Neural progenitor cell (in vitro differentiated cells): Measurements from ENCODE around the gene ESRRA. TPM values are rescaled to one million over a fixed set of nuclear protein-coding genes. Genes with fewer than 3 reads are reported as not detected.

Source experiments
- DNase-seq: peaks from one replicate; pipeline ENCODE4 v3.0.0-alpha.2; 2016; ENCODE audit warnings: low spot score
- H2AFZ ChIP-seq: fragments of 200-600 bp; sonication (generic); replicated peaks from 2 replicates; pipeline ENCODE4 v1.6.1; 2016; ENCODE audit warnings: antibody characterized with exemption
- H3F3A ChIP-seq: fragments of 200-600 bp; sonication (generic); 2 replicates; pipeline ENCODE4 v1.6.1; 2016; ENCODE audit warnings: antibody characterized with exemption, low read depth
- H3K27ac ChIP-seq: fragments of 200-600 bp; sonication (generic); 2 replicates; pipeline ENCODE4 v1.5.1; 2016; ENCODE audit warnings: mild to moderate bottlenecking
- H3K27me3 ChIP-seq: fragments of 200-600 bp; sonication (generic); 2 replicates; pipeline ENCODE4 v1.6.1; 2016; ENCODE audit warnings: mild to moderate bottlenecking, moderate library complexity
- H3K36me3 ChIP-seq: fragments of 200-600 bp; sonication (generic); 2 replicates; pipeline ENCODE4 v1.5.1; 2016
- H3K4me1 ChIP-seq: fragments of 200-600 bp; sonication (generic); 2 replicates; pipeline ENCODE4 v1.6.1; 2016; ENCODE audit warnings: mixed run types
- H3K4me2 ChIP-seq: fragments of 200-600 bp; sonication (generic); 2 replicates; pipeline ENCODE4 v1.6.1; 2016
- H3K4me3 ChIP-seq: fragments of 200-600 bp; sonication (generic); 2 replicates; pipeline ENCODE4 v1.5.1; 2016
- H3K79me2 ChIP-seq: fragments of 200-600 bp; sonication (generic); 2 replicates; pipeline ENCODE4 v1.6.1; 2016; ENCODE audit warnings: low read depth
- H3K9ac ChIP-seq: fragments of 200-600 bp; sonication (generic); 2 replicates; pipeline ENCODE4 v1.6.1; 2016
- H3K9me3 ChIP-seq: fragments of 200-600 bp; sonication (generic); 2 replicates; pipeline ENCODE4 v1.5.1; 2016; ENCODE audit warnings: low read depth
- H4K20me1 ChIP-seq: fragments of 200-600 bp; sonication (generic); 2 replicates; pipeline ENCODE4 v1.6.1; 2016; ENCODE audit warnings: low read depth
- H3K27ac Mint-ChIP-seq: 3 replicates; pipeline ENCODE4 v1.8.0; 2021; ENCODE audit warnings: mixed read lengths
- H3K27me3 Mint-ChIP-seq: 2 replicates; pipeline ENCODE4 v1.8.0; 2022; ENCODE audit warnings: low read depth, mild to moderate bottlenecking, inconsistent platforms, moderate library complexity, mixed read lengths; ENCODE audit not compliant: insufficient read depth
- H3K36me3 Mint-ChIP-seq: 3 replicates; pipeline ENCODE4 v1.8.0; 2021; ENCODE audit warnings: mixed read lengths
- H3K4me1 Mint-ChIP-seq: 3 replicates; pipeline ENCODE4 v1.8.0; 2021; ENCODE audit warnings: mixed read lengths
- H3K4me3 Mint-ChIP-seq: 3 replicates; pipeline ENCODE4 v1.8.0; 2021; ENCODE audit warnings: mild to moderate bottlenecking, moderate library complexity, mixed read lengths
- H3K9me3 Mint-ChIP-seq: 3 replicates; pipeline ENCODE4 v1.8.0; 2020; ENCODE audit warnings: mixed read lengths
- CTCF ChIP-seq: fragments of 200-600 bp; sonication (generic); IDR thresholded peaks from 2 replicates; pipeline ENCODE4 v1.5.1; 2017; ENCODE audit warnings: antibody characterized with exemption, mild to moderate bottlenecking
- EZH2 ChIP-seq: fragments of 200-600 bp; sonication (generic); IDR thresholded peaks from 2 replicates; pipeline ENCODE4 v1.6.1; 2017; ENCODE audit warnings: antibody characterized with exemption, mild to moderate bottlenecking, moderate library complexity
- EZH2phosphoT487 ChIP-seq: fragments of 200-600 bp; sonication (generic); IDR thresholded peaks from 2 replicates; pipeline ENCODE4 v1.6.1; 2017; ENCODE audit warnings: antibody characterized with exemption
- total RNA-seq: library from RNA; depleted of rRNA; stranded (reverse); fragments of >200 nt; gene quantifications from 2 replicates; pipeline ENCODE4 v1.2.3, GENCODE V29; 2015; ENCODE audit warnings: low replicate concordance

The ESRRA gene
- total RNA-seq, 1 donor from 2014 or later, result 5.5 TPM

DNA sequence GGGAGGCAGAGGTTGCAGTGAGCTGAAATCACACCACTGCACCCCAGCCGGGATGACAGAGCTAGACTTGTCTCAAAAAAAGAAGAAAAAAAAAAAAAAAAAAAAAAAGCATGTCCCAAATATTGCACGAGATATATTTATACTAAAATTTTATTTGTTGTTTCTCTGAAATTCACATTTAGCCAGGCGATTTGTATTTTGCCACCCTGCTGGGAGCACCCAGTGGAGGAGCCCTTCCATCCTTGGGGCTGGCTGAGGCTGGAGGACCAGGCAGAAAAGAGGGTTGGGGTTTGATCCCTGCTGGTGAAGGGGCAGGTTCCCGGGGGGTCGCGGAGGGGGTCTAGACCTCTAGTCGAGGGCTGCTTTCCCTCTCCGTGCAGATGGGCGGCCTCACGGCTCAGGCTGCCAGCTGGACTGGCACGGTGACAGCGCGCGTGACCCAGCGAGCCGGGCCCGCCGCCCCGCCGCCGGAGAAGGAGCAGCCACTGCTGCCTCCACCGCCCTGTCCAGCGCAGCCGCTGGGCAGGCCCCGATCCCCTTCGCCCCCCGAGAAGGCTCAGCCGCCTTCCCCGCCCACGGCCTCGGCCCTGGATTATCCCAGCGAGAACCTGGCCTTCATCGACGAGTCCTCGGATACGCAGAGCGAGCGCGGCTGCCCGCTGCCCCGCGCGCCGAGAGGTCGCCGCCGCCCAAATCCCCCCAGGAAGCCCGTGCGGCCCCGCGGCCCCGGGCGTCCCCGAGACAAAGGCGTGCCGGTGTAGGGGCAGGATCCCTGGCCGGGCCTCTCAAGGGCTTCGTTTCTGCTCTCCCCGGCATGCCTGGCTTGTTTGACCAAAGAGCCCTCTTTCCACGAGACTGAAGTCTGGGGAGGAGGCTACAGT, 6.1 kb upstream of the ESRRA start:
- no peak overlapping the region for H2AFZ ChIP-seq
- no peak overlapping the region for H3K27ac ChIP-seq
- Mint-ChIP-seq H3K4me1 (peaks cover 18% of the 10 kb centered on the region), H3K36me3 (no peaks in the 10 kb centered on the region), H3K9me3 (no peaks in the 10 kb centered on the region), H3K4me3 (peak overlapping the region; percentile 77), H3K27me3 (peaks cover 79% of the 10 kb centered on the region), H3K27ac (no peak overlapping the region)
- no peaks in the 10 kb centered on the region for H3K79me2 ChIP-seq
- H3F3A ChIP-seq, result peaks cover 29% of the 10 kb centered on the region
- TF ChIP-seq EZH2phosphoT487 (peak; percentile 93), EZH2 (peak; percentile 92), CTCF (no peak)
- no peaks in the 10 kb centered on the region for H3K9me3 ChIP-seq
- no peaks in the 10 kb centered on the region for H3K36me3 ChIP-seq
- no peak overlapping the region for H3K9ac ChIP-seq
- H3K4me1 ChIP-seq, result peaks cover 11% of the 10 kb centered on the region
- peak overlapping the region; percentile 78 for H3K4me2 ChIP-seq
- H3K27me3 ChIP-seq, result peaks cover 100% of the 10 kb centered on the region
- DNase-seq, result peak; percentile 57
- peak overlapping the region; percentile 40 for H3K4me3 ChIP-seq
- H4K20me1 ChIP-seq, result peaks cover 33% of the 10 kb centered on the region

DNA sequence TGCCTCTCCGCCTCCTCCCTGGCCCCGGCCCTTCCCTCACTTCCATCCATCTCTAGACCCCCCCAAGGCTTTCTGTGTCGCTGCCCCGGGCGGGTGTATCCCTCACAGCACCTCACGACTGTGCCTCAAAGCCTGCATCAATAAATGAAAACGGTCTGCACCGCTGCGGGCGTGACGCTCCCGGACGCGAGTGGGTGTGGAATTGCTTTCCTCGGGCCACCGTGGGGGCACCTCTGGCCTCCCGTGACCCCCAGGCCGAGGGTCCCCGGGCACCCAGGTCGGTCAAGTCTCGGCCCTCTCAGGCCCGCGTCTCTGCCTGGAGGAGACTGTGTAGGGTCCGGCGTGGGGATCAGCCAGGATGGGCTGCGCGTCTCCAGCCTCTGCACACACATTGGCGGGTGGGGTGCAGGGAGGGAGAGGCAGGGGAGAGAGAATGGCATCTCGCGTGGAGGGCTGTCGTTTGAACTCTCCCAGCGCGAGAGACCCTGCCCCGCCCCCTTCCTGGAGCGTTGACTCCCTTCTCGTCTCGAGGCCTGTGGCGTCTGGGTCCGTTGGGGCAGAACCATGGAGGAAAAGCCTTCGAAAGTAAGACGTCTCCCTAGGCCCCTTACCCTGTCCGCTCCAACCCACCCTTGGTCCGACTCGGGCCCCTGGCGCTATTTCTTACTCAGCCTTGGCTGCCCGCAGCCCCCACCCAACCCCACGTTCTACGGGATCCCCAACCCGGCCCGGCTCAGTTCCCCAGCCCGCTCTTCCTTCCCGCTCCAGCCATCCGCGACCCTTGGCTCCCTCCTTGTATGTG, 5.3 kb upstream of the ESRRA start, which contains the start of gene CATSPERZ:
TSS of gene CATSPERZ (plus strand) at position 512 of the 802 bp plus-strand sequence. CDS start at position 565, 53 bp downstream.
- no peak for DNase-seq
- TF ChIP-seq EZH2, result peak; percentile 51
- TF ChIP-seq CTCF, result peak; percentile 26
- TF ChIP-seq EZH2phosphoT487, result peak; percentile 81
- H3K27ac ChIP-seq, result no peak within 1 kb of the TSS

GRCh38 chr11:64303109-64304031, 2.0 kb upstream of the ESRRA start:
- peaks cover 18% of the 10 kb centered on the region for H3K79me2 ChIP-seq
- peaks cover 36% of the 10 kb centered on the region for H4K20me1 ChIP-seq
- no peaks in the 10 kb centered on the region for H3K36me3 Mint-ChIP-seq
- peaks cover 59% of the 10 kb centered on the region for H3K27me3 ChIP-seq
- no peak overlapping the region for H2AFZ ChIP-seq
- no peak overlapping the region for H3K27ac Mint-ChIP-seq
- no peak overlapping the region for H3K4me2 ChIP-seq
- H3K9ac ChIP-seq, result no peak overlapping the region
- TF ChIP-seq EZH2 (no peak), EZH2phosphoT487 (no peak), CTCF (no peak)
- no peaks in the 10 kb centered on the region for H3K36me3 ChIP-seq
- DNase-seq, result no peak
- H3K4me1 Mint-ChIP-seq, result peaks cover 26% of the 10 kb centered on the region
- no peaks in the 10 kb centered on the region for H3K9me3 Mint-ChIP-seq
- peaks cover 36% of the 10 kb centered on the region for H3F3A ChIP-seq
- peaks cover 20% of the 10 kb centered on the region for H3K4me1 ChIP-seq
- H3K4me3 ChIP-seq, result no peak overlapping the region
- H3K4me3 Mint-ChIP-seq, result peak overlapping the region; percentile 91
- H3K9me3 ChIP-seq, result no peaks in the 10 kb centered on the region
- no peak overlapping the region for H3K27ac ChIP-seq
- peaks cover 42% of the 10 kb centered on the region for H3K27me3 Mint-ChIP-seq

More for the DNA sequence above, 5.3 kb upstream of the ESRRA start, which contains the start of gene CATSPERZ:
- H3K9me3 ChIP-seq, result no peaks in the 10 kb centered on the region
- no peaks in the 10 kb centered on the region for H3K36me3 Mint-ChIP-seq
- no peaks in the 10 kb centered on the region for H3K36me3 ChIP-seq
- H3K4me3 Mint-ChIP-seq, result peak within 1 kb of the TSS; percentile 81
- peaks cover 39% of the 10 kb centered on the region for H4K20me1 ChIP-seq
- peaks cover 36% of the 10 kb centered on the region for H3F3A ChIP-seq
- peak within 1 kb of the TSS; percentile 78 for H3K4me2 ChIP-seq
- peaks cover 20% of the 10 kb centered on the region for H3K4me1 Mint-ChIP-seq
- no peak within 1 kb of the TSS for H3K9ac ChIP-seq
- H3K4me1 ChIP-seq, result peaks cover 13% of the 10 kb centered on the region
- peaks cover 92% of the 10 kb centered on the region for H3K27me3 ChIP-seq
- H3K27ac Mint-ChIP-seq, result no peak within 1 kb of the TSS
- no peak within 1 kb of the TSS for H2AFZ ChIP-seq
- peaks cover 73% of the 10 kb centered on the region for H3K27me3 Mint-ChIP-seq
- H3K4me3 ChIP-seq, result peak within 1 kb of the TSS; percentile 40
- H3K9me3 Mint-ChIP-seq, result no peaks in the 10 kb centered on the region
- no peaks in the 10 kb centered on the region for H3K79me2 ChIP-seq
